ENCODE results near the gene NTRK2. TPM values are rescaled to one million over a fixed set of nuclear protein-coding genes. Genes with fewer than 3 reads are reported as not detected.

The NTRK2 gene
- total RNA-seq, 1 donor from 2014 or later, result 3.8 TPM

- Histone ChIP-seq H3K4me3 (no peak overlapping the region), H3K27me3 (ENCODE audit: low read depth) (peaks cover 33% of the 10 kb centered on the region), H3K27ac (replicated peaks) (no peak overlapping the region), H3K9me3 (replicated peaks) (peaks cover 10% of the 10 kb centered on the region), H3K36me3 (no peaks in the 10 kb centered on the region), H3K4me1 (no peaks in the 10 kb centered on the region)
- DNase-seq, result no peak
- TF ChIP-seq, protein P1, sequence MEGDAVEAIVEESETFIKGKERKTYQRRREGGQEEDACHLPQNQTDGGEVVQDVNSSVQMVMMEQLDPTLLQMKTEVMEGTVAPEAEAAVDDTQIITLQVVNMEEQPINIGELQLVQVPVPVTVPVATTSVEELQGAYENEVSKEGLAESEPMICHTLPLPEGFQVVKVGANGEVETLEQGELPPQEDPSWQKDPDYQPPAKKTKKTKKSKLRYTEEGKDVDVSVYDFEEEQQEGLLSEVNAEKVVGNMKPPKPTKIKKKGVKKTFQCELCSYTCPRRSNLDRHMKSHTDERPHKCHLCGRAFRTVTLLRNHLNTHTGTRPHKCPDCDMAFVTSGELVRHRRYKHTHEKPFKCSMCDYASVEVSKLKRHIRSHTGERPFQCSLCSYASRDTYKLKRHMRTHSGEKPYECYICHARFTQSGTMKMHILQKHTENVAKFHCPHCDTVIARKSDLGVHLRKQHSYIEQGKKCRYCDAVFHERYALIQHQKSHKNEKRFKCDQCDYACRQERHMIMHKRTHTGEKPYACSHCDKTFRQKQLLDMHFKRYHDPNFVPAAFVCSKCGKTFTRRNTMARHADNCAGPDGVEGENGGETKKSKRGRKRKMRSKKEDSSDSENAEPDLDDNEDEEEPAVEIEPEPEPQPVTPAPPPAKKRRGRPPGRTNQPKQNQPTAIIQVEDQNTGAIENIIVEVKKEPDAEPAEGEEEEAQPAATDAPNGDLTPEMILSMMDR (IDR thresholded peaks at IDR 0.05; ENCODE audit: borderline replicate concordance), result no peak
- intact Hi-C loops (cut with micrococcal nuclease), result no loop called here
Observed at GRCh38 chr9:84659773-84660172, 9.8 kb upstream of the NTRK2 start.

DNA sequence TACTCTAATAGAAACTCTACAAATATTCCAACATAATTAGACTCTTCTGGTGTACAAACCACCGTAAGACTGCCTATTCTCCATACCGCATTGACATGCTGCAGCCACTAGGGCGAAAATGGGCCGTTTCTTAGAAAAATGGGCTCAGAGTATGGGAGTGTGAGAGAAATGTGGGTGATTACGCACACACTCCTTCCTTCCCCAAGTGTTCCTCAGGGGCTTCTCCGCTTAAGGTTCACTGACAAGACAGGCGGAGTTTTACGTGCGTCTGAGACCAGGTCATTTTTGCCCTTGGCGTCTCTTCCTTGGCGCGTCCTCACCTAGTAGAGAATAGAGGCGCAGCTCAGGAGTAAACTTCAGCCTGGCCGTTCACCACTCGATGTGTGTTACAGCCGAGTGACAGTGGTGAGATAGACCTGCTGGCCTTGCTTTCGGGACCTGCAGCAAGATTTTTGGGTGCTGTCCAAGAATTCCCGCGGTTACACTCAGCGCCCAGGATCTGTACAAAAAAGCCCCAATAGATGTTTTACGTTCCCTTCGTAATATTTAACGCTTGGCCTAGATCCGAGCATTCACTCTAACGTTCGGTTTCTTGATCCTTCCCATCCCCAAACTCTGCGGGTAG is 1.8 kb upstream of the NTRK2 start:
- Histone ChIP-seq H3K4me1 (peaks cover 34% of the 10 kb centered on the region), H3K27ac (replicated peaks) (peak overlapping the region; percentile 43), H3K9me3 (replicated peaks) (peaks cover 16% of the 10 kb centered on the region), H3K36me3 (no peaks in the 10 kb centered on the region), H3K4me3 (peak overlapping the region; percentile 69), H3K27me3 (ENCODE audit: low read depth) (peaks cover 67% of the 10 kb centered on the region)
- intact Hi-C loops (cut with micrococcal nuclease), result no loop called here
- TF ChIP-seq, protein P1 (IDR thresholded peaks at IDR 0.05; ENCODE audit: borderline replicate concordance), result peak; percentile 47
- DNase-seq, result peak; percentile 21

DNA sequence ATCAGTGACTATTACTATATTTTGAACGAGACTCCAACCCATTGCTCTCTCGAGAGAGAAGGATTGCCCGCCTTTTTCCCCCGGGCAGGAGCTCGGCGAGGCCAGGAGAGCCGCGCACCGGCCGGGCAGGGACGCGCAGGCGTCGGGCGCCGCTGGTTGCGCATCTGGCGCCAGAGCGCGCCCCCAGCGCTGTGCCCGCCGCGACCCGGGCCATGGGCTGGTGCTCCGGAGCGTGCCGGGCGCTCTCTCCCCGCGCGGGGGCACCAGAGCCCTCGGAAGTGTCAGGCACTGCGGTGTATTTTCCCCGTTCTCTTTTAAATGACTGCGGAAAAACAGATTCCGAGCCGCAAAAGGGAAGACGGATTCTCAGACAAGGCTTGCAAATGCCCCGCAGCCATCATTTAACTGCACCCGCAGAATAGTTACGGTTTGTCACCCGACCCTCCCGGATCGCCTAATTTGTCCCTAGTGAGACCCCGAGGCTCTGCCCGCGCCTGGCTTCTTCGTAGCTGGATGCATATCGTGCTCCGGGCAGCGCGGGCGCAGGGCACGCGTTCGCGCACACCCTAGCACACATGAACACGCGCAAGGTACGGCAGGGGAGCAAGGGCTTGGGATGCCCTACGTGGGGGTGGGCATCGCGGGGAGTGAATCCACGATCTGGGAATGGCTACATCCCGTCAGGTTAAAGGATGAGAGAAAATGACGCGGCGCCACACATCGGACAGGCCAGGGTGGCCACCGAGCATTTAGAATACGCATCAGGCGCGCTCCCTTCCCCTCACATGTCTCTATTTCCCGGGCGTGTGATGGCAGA is 1.1 kb upstream of the NTRK2 start:
- H3K9me3 ChIP-seq (replicated peaks), result peaks cover 16% of the 10 kb centered on the region
- TF ChIP-seq, protein P1 (IDR thresholded peaks at IDR 0.05; ENCODE audit: borderline replicate concordance), result peak; percentile 72
- H3K4me1 ChIP-seq, result peaks cover 34% of the 10 kb centered on the region
- H3K4me3 ChIP-seq, result peak overlapping the region; percentile 69
- peak; percentile 65 for DNase-seq
- H3K36me3 ChIP-seq, result no peaks in the 10 kb centered on the region
- H3K27ac ChIP-seq (replicated peaks), result peak overlapping the region; percentile 61
- peaks cover 69% of the 10 kb centered on the region for H3K27me3 ChIP-seq (ENCODE audit: low read depth)
- intact Hi-C loops (cut with micrococcal nuclease), result no loop called here

- Histone ChIP-seq H3K27me3 (ENCODE audit: low read depth) (peaks cover 73% of the 10 kb centered on the region), H3K36me3 (no peaks in the 10 kb centered on the region), H3K4me3 (peak overlapping the region; percentile 69), H3K27ac (replicated peaks) (peak overlapping the region; percentile 61), H3K9me3 (replicated peaks) (peaks cover 14% of the 10 kb centered on the region), H3K4me1 (peaks cover 34% of the 10 kb centered on the region)
- intact Hi-C loops (cut with micrococcal nuclease), result no loop called here
- TF ChIP-seq, protein P1 (IDR thresholded peaks at IDR 0.05; ENCODE audit: borderline replicate concordance), result no peak
- DNase-seq, result no peak
Observed at GRCh38 chr9:84669013-84669287, 579 bp upstream of the NTRK2 start.

GRCh38 chr9:84670138-84671041 is 861 bp downstream of the NTRK2 start:
- Histone ChIP-seq H3K4me3 (peak overlapping the region; percentile 69), H3K36me3 (no peaks in the 10 kb centered on the region), H3K27me3 (ENCODE audit: low read depth) (peaks cover 73% of the 10 kb centered on the region), H3K4me1 (peaks cover 34% of the 10 kb centered on the region), H3K27ac (replicated peaks) (peak overlapping the region; percentile 61), H3K9me3 (replicated peaks) (peaks cover 2% of the 10 kb centered on the region)
- TF ChIP-seq, protein P1 (IDR thresholded peaks at IDR 0.05; ENCODE audit: borderline replicate concordance), result no peak
- intact Hi-C loops (cut with micrococcal nuclease), result no loop called here
- peak; percentile 30 for DNase-seq

Measured in left ventricle myocardium inferior (tissue), 1 donor.